ENCODE data around the gene PLG.

DNA sequence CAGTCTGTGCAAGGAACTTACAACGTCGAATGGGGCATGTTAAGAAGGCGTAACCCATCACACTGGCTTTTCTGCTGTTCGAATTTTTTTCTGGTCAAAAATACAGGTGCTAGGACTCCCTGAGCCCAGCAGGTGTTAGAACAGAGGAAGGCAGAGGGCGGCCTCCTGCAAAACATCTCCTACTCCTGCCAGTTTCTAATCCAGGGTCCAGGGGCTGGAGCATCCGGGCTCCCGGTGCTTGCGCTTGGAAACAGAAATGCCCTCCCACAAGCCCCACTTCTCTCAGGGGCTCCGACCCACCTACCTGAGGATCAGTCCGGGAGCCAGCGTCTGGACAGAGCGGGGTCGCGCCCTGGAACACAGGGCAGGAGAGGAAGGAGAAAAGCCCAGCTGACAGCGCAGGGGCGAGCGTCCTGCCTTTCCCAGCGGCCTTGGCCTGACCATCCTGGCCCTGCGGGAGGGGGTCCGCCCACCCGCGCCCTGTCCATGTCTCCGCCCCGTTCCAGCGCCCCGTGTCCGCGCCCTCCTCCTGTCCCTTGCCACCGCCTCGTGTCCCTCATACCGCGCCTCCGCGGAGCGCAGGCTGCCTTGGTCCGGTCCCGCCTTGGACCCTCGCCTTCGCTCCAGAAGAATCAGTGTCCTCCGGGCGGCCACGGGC, 23.2 kb upstream of the PLG start:
- TF ChIP-seq, protein P1, sequence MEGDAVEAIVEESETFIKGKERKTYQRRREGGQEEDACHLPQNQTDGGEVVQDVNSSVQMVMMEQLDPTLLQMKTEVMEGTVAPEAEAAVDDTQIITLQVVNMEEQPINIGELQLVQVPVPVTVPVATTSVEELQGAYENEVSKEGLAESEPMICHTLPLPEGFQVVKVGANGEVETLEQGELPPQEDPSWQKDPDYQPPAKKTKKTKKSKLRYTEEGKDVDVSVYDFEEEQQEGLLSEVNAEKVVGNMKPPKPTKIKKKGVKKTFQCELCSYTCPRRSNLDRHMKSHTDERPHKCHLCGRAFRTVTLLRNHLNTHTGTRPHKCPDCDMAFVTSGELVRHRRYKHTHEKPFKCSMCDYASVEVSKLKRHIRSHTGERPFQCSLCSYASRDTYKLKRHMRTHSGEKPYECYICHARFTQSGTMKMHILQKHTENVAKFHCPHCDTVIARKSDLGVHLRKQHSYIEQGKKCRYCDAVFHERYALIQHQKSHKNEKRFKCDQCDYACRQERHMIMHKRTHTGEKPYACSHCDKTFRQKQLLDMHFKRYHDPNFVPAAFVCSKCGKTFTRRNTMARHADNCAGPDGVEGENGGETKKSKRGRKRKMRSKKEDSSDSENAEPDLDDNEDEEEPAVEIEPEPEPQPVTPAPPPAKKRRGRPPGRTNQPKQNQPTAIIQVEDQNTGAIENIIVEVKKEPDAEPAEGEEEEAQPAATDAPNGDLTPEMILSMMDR (IDR thresholded peaks at IDR 0.05) = no peak
- no peak for TF ChIP-seq POLR2AphosphoS5 (IDR thresholded peaks at IDR 0.05)
- no peak for TF ChIP-seq POLR2A (IDR thresholded peaks at IDR 0.05)
